IMR-90 (cell line): ENCODE results near the gene MED19. TPM values are rescaled to one million over a fixed set of nuclear protein-coding genes. Genes with fewer than 3 reads are reported as not detected.

Experiments used
- ATAC-seq: fragments of 200-7000 bp; cut with Tn5 transposase; 2 replicates; pipeline ENCODE4 v1.9.1; 2020; ENCODE audit warnings: low read depth, mild to moderate bottlenecking, moderate library complexity
- BruUV-seq: library from RNA; stranded (reverse); fragments of 400-500 nt; replicated peaks from 2 replicates; lab custom pipeline; 2021; lab: Mats Ljungman, UMichigan
- CTCF ChIA-PET: fragments of 300-600 bp; formaldehyde crosslinking; extraction: SDS; loops from one replicate; lab custom pipeline; 2021; ENCODE audit warnings: antibody characterized with exemption; lab: Yijun Ruan, JAX
- POLR2A ChIA-PET: fragments of 300-600 bp; sonication (Branson Sonifier 250); formaldehyde crosslinking; loops from one replicate; lab custom pipeline; 2022; ENCODE audit warnings: antibody characterized with exemption; ENCODE audit not compliant: unreplicated experiment; lab: Charles Lee
- DNase-seq: peaks from one replicate; pipeline ENCODE4 v3.0.0; 2013
- H2AFZ ChIP-seq: replicated peaks from 2 replicates; pipeline ENCODE3; 2013; ENCODE audit warnings: low read length, mild to moderate bottlenecking; ENCODE audit not compliant: poor library complexity
- H2AK5ac ChIP-seq: 2 replicates; pipeline ENCODE4 v1.6.1; 2013; ENCODE audit warnings: low read depth, low read length, inconsistent platforms
- H2AK9ac ChIP-seq: replicated peaks from 2 replicates; pipeline ENCODE3; 2013; ENCODE audit warnings: mild to moderate bottlenecking, low read depth, low read length, moderate library complexity; ENCODE audit not compliant: poor library complexity
- H2BK120ac ChIP-seq: 2 replicates; pipeline ENCODE4 v1.6.1; 2013; ENCODE audit warnings: low read depth, low read length, inconsistent platforms
- H2BK15ac ChIP-seq: 3 replicates; pipeline ENCODE4 v1.6.1; 2013; ENCODE audit warnings: low read depth, low read length, inconsistent platforms
- H2BK20ac ChIP-seq: 2 replicates; pipeline ENCODE4 v1.6.1; 2013; ENCODE audit warnings: low read depth, mild to moderate bottlenecking, inconsistent platforms, low read length, moderate library complexity
- H2BK5ac ChIP-seq: 2 replicates; pipeline ENCODE4 v1.6.1; 2013; ENCODE audit warnings: mild to moderate bottlenecking, low read depth, low read length, inconsistent platforms; ENCODE audit not compliant: poor library complexity, severe bottlenecking
- H3K14ac ChIP-seq: replicated peaks from 2 replicates; pipeline ENCODE4 v1.6.1; 2013; ENCODE audit warnings: low read depth, low read length, inconsistent platforms
- H3K18ac ChIP-seq: 2 replicates; pipeline ENCODE4 v1.6.1; 2013; ENCODE audit warnings: low read depth, low read length, control low read depth
- H3K23ac ChIP-seq: 2 replicates; pipeline ENCODE4 v1.6.1; 2013; ENCODE audit warnings: low read depth, low read length, inconsistent platforms
- H3K27ac ChIP-seq: 2 replicates; pipeline ENCODE4 v1.5.1; 2013; ENCODE audit warnings: mild to moderate bottlenecking, control low read depth, low read length; ENCODE audit not compliant: insufficient read depth
- H3K27me3 ChIP-seq: 2 replicates; pipeline ENCODE4 v1.6.1; 2013; ENCODE audit warnings: low read length; ENCODE audit not compliant: control insufficient read depth, insufficient read depth
- H3K36me3 ChIP-seq: 2 replicates; pipeline ENCODE4 v1.6.1; 2013; ENCODE audit warnings: low read length, mixed read lengths; ENCODE audit not compliant: control insufficient read depth, insufficient read depth
- H3K4ac ChIP-seq: 2 replicates; pipeline ENCODE4 v1.6.1; 2013; ENCODE audit warnings: low read depth, low read length, inconsistent platforms
- H3K4me1 ChIP-seq: 2 replicates; pipeline ENCODE4 v1.6.1; 2013; ENCODE audit warnings: low read length, mixed read lengths; ENCODE audit not compliant: control insufficient read depth, insufficient read depth
- H3K4me2 ChIP-seq: 2 replicates; pipeline ENCODE4 v1.6.1; 2013; ENCODE audit warnings: low read depth, mild to moderate bottlenecking, control low read depth, low read length, moderate library complexity
- H3K4me3 ChIP-seq: 2 replicates; pipeline ENCODE4 v1.5.1; 2013; ENCODE audit warnings: low read depth, mild to moderate bottlenecking, control low read depth, low read length, moderate library complexity; ENCODE audit not compliant: insufficient read depth
- H3K56ac ChIP-seq: 2 replicates; pipeline ENCODE4 v1.6.1; 2013; ENCODE audit warnings: low read length, inconsistent platforms; ENCODE audit not compliant: insufficient read depth; ENCODE audit errors: extremely low read depth
- H3K79me1 ChIP-seq, 2 experiments: 2 replicates each; pipeline ENCODE4 v1.6.1; 2013; ENCODE audit warnings: low read length in 2 of 2, inconsistent platforms in 1 of 2, low read depth in 1 of 2
- H3K9ac ChIP-seq: 2 replicates; pipeline ENCODE4 v1.6.1; 2013; ENCODE audit warnings: low read depth, low read length, control low read depth
- H3K9me1 ChIP-seq: 2 replicates; pipeline ENCODE4 v1.6.1; 2013; ENCODE audit warnings: low read length, inconsistent platforms; ENCODE audit not compliant: insufficient read depth
- H3K9me3 ChIP-seq: 2 replicates; pipeline ENCODE4 v1.6.1; 2013; ENCODE audit warnings: low read length; ENCODE audit not compliant: control insufficient read depth, insufficient read depth
- H4K20me1 ChIP-seq: 2 replicates; pipeline ENCODE4 v1.6.1; 2013; ENCODE audit warnings: low read length, inconsistent platforms; ENCODE audit not compliant: insufficient read depth
- H4K5ac ChIP-seq: 2 replicates; pipeline ENCODE4 v1.6.1; 2013; ENCODE audit warnings: mild to moderate bottlenecking, low read depth, low read length, control low read depth
- H4K8ac ChIP-seq, 2 experiments: 2 replicates each; pipeline ENCODE4 v1.6.1; 2013; ENCODE audit warnings: low read depth in 2 of 2, low read length in 2 of 2, control low read depth in 1 of 2, inconsistent platforms in 1 of 2
- H4K91ac ChIP-seq: 2 replicates; pipeline ENCODE4 v1.6.1; 2013; ENCODE audit warnings: low read depth, low read length, inconsistent platforms; ENCODE audit not compliant: insufficient read depth
- BHLHE40 ChIP-seq: fragments of 150-350 bp; IDR thresholded peaks from 2 replicates; pipeline ENCODE4 v1.6.1; 2016; ENCODE audit warnings: mild to moderate bottlenecking, low read depth, low read length
- CEBPB ChIP-seq: IDR thresholded peaks from 2 replicates; pipeline ENCODE4 v1.6.1; 2012; ENCODE audit warnings: low read depth, low read length, improper control_type of control experiment
- CHD1 ChIP-seq: IDR thresholded peaks from 2 replicates; pipeline ENCODE4 v1.6.1; 2012; ENCODE audit warnings: low read depth, low read length, improper control_type of control experiment
- CTCF ChIP-seq: conservative IDR thresholded peaks from 2 replicates; pipeline ENCODE4 v1.5.1; 2012; ENCODE audit warnings: mild to moderate bottlenecking, low read depth, low read length, improper control_type of control experiment
- FOS ChIP-seq: fragments of 150-350 bp; IDR thresholded peaks from 2 replicates; pipeline ENCODE4 v1.6.1; 2016; ENCODE audit warnings: low read depth, low read length
- MAFK ChIP-seq: IDR thresholded peaks from 2 replicates; pipeline ENCODE4 v1.6.1; 2012; ENCODE audit warnings: low read depth, low read length, improper control_type of control experiment
- MAZ ChIP-seq: IDR thresholded peaks from 2 replicates; pipeline ENCODE4 v1.6.1; 2012; ENCODE audit warnings: low read depth, mild to moderate bottlenecking, low read length, improper control_type of control experiment, moderate library complexity, borderline replicate concordance
- MXI1 ChIP-seq: IDR thresholded peaks from 2 replicates; pipeline ENCODE4 v1.6.1; 2012; ENCODE audit warnings: low read depth, mild to moderate bottlenecking, low read length, moderate library complexity, borderline replicate concordance
- POLR2A ChIP-seq: IDR thresholded peaks from 2 replicates; pipeline ENCODE4 v1.6.1; 2012; ENCODE audit warnings: mild to moderate bottlenecking, low read depth, low read length
- RAD21 ChIP-seq: IDR thresholded peaks from 2 replicates; pipeline ENCODE4 v1.6.1; 2012; ENCODE audit warnings: low read length, improper control_type of control experiment
- RFX5 ChIP-seq: IDR thresholded peaks from 2 replicates; pipeline ENCODE4 v1.8.0; 2012; ENCODE audit warnings: low read depth, mild to moderate bottlenecking, low read length, moderate library complexity
- SMC3 ChIP-seq: fragments of 150-350 bp; IDR thresholded peaks from 2 replicates; pipeline ENCODE4 v1.6.1; 2016; ENCODE audit warnings: low read depth, mild to moderate bottlenecking, antibody characterized with exemption, low read length, moderate library complexity
- WGBS, 2 experiments: methylation state at CpG; one replicate each; pipeline versions ENCODE4 v1.1.5 to v1.1.7; 2013; ENCODE audit warnings: missing lambda C conversion rate in 2 of 2; ENCODE audit not compliant: insufficient read length in 1 of 2; ENCODE audit errors: extremely low coverage in 2 of 2; 5-methylcytosine and 5-hydroxymethylcytosine counted together
- dilution Hi-C: fragments of 300-500 bp; cut with HindIII; formaldehyde crosslinking; loops from one replicate; pipeline ENCODE4 v1.14.3; 2018; ENCODE audit warnings: low sequenced_read_pairs; ENCODE audit not compliant: unreplicated experiment
- in situ Hi-C: fragments of 300-500 bp; cut with MboI; formaldehyde crosslinking; loops from 3 replicates; pipeline ENCODE4 v1.14.3; 2019; ENCODE audit warnings: low sequenced_read_pairs, inconsistent platforms, mixed read lengths
- intact Hi-C: fragments of 100-400 bp; cut with micrococcal nuclease; formaldehyde crosslinking; loops from 2 replicates; pipeline ENCODE4 v1.10.0; 2022
- polyA plus RNA-seq, 3 experiments: library from polyadenylated mRNA; depleted of rRNA; stranded (reverse); fragments of >200 nt; gene quantifications; 2 replicates each; pipeline ENCODE4 v1.2.3, GENCODE V29; 2012; ENCODE audit warnings: low replicate concordance in 1 of 3
- total RNA-seq: library from RNA; depleted of rRNA; stranded (reverse); fragments of >200 nt; gene quantifications from 2 replicates; pipeline ENCODE4 v1.2.3, GENCODE V29; 2012
- TF ChIP-seq, protein P1 (sequence below): fragments of 150-350 bp; IDR thresholded peaks from 2 replicates; pipeline ENCODE4 v1.6.1; 2016; ENCODE audit warnings: low read depth, mild to moderate bottlenecking, low read length, moderate library complexity, borderline replicate concordance

Gene MED19
- total and polyA plus RNA-seq, 2 of the 4 experiments (the other 2 are of a cell fraction) = 14.0 to 35.0 TPM

GRCh38 chr11:57732661-57733060 is 20.6 kb upstream of the MED19 start:
- no peak overlapping the region for H3K9ac ChIP-seq
- WGBS, 2 experiments = no CpG with 5 or more reads among the region's 1 CpG
- no peak for TF ChIP-seq BHLHE40
- TF ChIP-seq RAD21 = no peak
- TF ChIP-seq SMC3 = no peak
- TF ChIP-seq MXI1 = no peak
- TF ChIP-seq MAZ = no peak
- TF ChIP-seq, protein P1, sequence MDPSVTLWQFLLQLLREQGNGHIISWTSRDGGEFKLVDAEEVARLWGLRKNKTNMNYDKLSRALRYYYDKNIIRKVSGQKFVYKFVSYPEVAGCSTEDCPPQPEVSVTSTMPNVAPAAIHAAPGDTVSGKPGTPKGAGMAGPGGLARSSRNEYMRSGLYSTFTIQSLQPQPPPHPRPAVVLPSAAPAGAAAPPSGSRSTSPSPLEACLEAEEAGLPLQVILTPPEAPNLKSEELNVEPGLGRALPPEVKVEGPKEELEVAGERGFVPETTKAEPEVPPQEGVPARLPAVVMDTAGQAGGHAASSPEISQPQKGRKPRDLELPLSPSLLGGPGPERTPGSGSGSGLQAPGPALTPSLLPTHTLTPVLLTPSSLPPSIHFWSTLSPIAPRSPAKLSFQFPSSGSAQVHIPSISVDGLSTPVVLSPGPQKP = no peak
- TF ChIP-seq POLR2A = no peak
- TF ChIP-seq MAFK = no peak
- TF ChIP-seq FOS = no peak
- no peak for TF ChIP-seq CTCF
- no peak for TF ChIP-seq CHD1
- no peak for TF ChIP-seq CEBPB
- no peak for TF ChIP-seq RFX5
- dilution Hi-C loops = no loop called here
- H3K56ac ChIP-seq = no peak overlapping the region
- H3K27me3 ChIP-seq = no peaks in the 10 kb centered on the region
- ChIA-PET POLR2A (no interaction called here), CTCF (interaction anchor here (0.6 to 0.7 kb wide), 2 partner anchors 97 to 165 kb away, joined by 3 read pairs; no protein-coding TSS in a partner anchor)
- no peak for DNase-seq
- no peak overlapping the region for H2AK9ac ChIP-seq
- H3K4me1 ChIP-seq = no peaks in the 10 kb centered on the region
- no peak overlapping the region for H3K4me2 ChIP-seq
- H3K36me3 ChIP-seq = peaks cover under 1% of the 10 kb centered on the region
- no peak overlapping the region for H3K14ac ChIP-seq
- peaks cover 32 to 41% of the 10 kb centered on the region in 2 experiments for H3K79me1 ChIP-seq
- H3K4me3 ChIP-seq = no peak overlapping the region
- peaks cover 7% of the 10 kb centered on the region; the same call in 1 of the 2 replicates for H4K20me1 ChIP-seq
- H2BK5ac ChIP-seq = no peak overlapping the region
- H3K23ac ChIP-seq = no peak overlapping the region
- no peak overlapping the region for H4K91ac ChIP-seq
- in situ Hi-C loops = no loop called here
- no peak overlapping the region for H2BK20ac ChIP-seq
- no peak overlapping the region; a peak in 1 of 4 replicates for H4K8ac ChIP-seq
- BruUV-seq = no TSS peak
- no peak overlapping the region for H3K4ac ChIP-seq
- no peak overlapping the region for H2AK5ac ChIP-seq
- H3K9me3 ChIP-seq = no peaks in the 10 kb centered on the region
- no peak overlapping the region for H2AFZ ChIP-seq
- H4K5ac ChIP-seq = no peak overlapping the region
- no peak for ATAC-seq
- H2BK120ac ChIP-seq = no peak overlapping the region
- no peak overlapping the region for H2BK15ac ChIP-seq
- H3K9me1 ChIP-seq = no peaks in the 10 kb centered on the region
- H3K27ac ChIP-seq = no peak overlapping the region
- H3K18ac ChIP-seq = no peak overlapping the region
- intact Hi-C loops = no loop called here
